Measurements from ENCODE around the gene EFCAB6.

Gene EFCAB6

DNA sequence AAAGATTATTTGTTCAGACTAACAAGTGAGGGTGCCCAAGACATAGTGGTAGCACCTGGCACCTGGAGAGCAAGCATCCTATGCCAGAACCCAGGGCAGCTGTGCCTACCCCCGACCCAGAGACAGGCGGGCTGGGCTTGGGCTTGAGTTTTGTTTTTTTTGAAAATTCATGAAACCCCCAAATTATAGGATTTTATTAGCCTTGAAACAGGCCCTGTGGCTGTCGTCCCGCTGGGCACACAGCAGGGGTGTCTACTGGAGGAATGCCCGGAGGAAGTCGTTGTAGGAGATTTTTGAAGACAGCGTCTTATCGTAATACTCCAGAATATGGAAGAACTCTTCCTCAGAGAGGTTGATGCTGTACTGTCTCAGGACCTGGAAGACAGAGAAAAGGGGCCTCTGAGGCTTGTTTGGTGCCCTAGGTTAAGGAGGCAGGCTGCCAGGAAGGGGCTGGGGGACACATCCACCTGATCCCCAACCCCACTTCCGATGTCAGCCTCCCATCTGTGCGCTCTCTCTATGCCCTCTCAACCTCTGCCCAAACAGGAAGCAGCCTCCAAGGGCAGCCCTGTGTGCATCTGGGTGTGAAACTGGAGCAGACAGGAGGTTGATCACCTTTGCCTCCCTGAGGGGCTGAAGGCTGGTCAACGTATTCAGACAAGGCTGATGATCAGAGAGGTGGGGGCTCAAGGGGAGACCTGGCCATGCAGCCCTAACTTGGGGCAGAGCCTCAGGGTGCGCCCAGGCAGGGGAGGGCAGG lies 283.3 kb downstream of the EFCAB6 start:
- no peak for DNase-seq (ENCODE audit: low read depth)

DNA sequence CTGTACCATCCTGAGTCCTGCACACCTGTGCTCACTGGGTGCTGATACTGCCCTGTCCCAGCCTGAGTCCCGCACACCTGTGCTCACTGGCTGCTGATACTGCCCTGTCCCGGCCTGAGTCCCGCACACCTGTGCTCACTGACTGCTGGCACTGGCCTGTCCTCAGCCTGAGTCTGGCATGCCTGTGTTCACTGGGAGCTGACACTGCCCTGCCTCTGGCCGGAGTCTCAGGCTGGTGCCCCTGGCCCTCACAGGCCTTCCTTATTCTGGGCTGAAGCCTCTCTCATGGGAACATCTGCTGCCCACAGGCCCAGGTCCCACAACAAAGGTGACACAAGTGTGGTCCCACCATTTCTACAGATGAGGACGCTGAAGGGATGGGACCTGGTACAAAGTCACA lies 285.2 kb downstream of the EFCAB6 start:
- no peak for DNase-seq (ENCODE audit: low read depth)

DNA sequence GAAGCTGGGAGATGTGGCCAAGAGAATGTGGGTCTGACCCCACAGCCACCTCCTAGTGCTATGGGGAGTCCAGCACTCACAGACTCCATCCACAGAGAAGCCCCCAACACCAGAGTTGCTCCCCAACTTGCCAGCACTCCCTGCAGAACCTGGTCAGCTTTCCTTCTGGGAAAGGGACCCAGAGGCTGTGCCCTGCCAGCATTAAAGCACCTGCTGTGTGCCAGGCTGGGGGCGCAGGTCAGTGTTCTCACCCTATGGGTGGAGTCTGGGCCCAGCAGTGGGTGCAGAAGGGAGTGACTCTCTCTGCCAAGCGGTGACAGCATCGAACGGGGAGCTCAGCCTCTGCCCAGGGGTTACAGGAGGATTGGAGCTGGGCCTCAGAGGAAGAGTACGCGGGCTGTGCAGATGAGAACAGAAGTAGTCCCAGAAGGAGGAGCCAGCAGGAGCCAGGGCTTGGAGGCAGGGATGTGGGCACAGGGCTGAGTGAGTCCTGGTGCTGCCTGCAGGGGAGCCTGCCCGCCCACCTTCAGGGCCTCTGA lies 285.9 kb downstream of the EFCAB6 start:
- no peak for DNase-seq (ENCODE audit: low read depth)

DNA sequence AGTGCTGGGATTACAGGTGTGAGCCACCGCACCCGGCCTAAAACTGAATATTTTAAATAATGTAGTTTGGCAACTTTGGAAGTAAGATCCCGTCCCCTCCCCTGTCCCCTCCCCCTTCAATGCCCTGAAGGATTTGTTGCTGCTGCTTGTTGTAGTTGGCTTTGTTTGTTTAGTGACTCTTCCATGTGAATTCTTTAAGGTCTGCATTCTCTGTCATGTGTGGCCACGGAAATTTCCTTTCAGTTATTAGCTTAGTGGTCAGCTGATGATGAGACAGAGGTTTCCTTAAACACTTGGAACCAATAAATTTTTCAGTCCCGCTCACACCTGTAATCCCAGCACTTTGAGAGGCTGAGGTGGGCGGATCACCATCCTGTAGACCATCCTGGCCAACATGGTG lies 290.4 kb downstream of the EFCAB6 start:
- DNase-seq (ENCODE audit: low read depth): no peak

DNA sequence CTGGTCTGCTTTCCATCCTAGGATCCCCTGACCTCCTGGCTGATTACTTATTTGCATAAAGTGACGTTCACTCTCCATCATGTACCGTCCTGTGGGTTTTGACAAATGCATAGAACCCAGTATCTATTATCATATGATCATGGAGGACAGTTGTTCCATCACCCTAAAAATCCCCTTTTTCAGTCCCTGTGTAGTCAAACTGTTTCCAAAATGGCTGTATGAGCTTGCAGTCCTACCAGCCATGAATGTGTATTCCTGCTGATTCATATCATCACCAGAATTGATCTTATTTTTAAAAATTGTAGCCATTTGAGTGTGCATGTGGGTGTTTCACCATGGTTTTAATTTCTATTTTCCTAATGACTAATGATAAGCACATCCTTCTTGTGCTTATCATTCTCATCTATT lies 291.5 kb downstream of the EFCAB6 start:
- no peak for DNase-seq (ENCODE audit: low read depth)

DNA sequence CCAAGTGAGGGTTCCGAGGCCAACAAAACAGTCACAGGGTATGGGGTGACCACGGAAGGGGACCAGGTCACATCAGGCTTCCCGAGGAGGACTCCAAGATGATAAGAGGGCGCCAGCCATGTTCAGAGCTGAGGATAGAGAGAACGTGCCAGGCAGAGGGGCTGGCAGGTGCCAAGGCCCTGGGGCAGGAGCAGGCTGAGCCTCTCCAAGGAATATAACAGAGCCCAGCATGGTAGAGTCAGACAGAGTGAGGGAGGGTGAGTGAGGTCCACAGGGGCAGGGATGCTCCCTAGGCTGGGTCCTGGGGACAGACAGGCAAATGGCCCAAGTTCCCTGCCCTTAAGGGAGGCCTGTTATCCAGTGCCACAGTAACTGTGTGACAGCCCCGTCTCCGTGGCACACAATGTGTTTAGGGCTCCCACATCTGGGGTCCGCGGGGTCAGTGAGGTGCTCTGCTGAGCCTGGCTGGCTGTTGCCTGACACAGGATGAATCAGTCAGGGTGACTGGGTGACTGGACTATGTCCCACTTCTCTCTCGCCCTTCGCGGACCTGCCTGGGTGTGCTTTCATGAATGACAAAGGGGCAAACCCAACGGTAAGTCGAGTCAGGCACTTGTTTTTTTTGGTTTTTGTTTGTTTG lies 295.0 kb downstream of the EFCAB6 start:
- DNase-seq (ENCODE audit: low read depth): no peak

DNA sequence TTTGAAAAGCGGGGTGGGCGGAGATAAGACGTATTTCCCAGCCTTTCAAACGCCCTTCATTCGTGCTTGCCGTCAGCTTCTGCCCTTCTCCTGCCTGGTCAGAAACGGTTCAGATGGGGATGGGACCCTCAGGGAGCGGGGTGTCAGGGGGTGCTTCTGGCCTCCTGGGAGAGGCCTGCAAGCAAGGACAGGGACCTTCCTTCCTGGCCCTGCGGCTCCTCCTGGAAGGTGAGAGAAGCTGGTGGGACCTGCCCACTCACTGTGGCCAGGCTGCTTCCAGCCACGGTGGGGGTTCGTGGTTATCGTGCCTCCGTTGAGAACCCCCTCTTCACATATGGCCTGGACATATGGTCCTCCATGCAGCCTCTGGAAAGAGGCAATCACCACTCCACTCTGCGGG lies 295.7 kb downstream of the EFCAB6 start:
- DNase-seq (ENCODE audit: low read depth): no peak

DNA sequence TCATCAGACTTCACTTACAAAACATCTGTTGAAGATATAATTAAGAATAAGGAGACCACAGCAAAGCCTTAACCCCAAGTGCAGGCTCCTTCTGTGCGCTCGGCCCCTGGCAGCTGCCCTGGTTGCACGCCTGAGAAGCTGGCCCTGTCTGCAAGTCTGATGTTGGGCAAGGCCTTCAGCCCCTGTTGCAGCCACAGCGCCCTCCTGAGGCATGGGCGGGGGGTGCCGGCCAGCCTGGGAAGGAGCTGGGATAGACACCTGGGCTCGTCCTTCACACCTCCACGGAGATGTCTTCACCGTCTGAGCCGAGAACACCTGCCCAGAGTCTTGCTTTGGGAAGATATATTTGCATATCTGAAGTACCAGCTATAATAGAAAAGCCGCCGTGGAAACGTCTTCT lies 296.2 kb downstream of the EFCAB6 start:
- DNase-seq (ENCODE audit: low read depth): no peak

DNA sequence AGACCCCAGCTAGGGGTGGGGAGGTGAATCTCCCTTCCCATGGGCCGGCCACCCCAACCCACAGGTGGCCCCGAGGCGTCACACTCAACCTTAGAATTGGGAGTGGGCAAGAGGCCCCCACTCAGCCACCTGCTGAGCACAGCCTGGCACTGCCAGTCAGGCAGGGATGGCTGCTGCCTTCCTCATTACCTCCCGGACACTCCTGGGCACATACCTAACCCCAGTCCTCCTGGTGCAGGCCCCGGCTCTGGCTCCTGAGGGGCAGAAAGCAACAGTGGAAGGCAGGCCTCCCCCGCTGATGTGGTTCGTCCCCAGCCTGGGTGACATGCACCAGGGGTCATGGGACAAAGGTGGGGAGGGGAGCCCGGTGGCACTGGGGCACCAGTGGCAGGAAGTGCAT lies 296.7 kb downstream of the EFCAB6 start:
- no peak for DNase-seq (ENCODE audit: low read depth)

DNA sequence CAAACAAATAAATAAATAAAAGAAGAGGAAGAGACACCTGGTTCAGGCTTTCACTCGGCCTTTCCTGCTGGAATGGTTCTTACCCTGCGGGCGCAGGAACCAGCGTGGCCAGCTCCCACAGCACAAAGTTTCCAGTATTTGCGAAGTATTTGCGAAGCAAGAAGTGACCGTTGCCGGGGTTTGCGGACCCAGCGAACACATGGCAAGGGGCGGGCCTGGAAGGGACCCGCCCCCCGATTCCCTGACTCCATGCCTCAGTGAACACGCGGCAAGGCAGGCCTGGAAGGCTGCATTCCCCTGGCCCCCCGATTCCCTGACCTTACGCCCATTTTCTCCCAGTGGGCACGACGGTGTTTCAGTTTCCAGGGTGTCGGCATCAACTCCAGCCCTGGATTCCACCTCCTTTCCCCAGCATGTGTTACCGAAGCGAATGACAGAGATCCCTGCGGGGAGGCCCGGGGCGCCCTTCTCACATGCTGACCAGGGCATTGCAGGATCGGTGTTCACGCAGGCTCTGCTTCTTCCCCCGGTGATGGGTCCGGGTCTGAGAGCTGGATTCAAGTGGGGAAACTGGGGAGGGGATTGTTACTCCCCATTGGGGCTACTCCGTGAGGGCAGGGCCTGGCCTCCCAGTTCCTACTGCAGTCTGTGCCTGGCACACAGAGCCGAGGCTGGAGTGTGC lies 297.5 kb downstream of the EFCAB6 start:
- DNase-seq (ENCODE audit: low read depth): no peak

DNA sequence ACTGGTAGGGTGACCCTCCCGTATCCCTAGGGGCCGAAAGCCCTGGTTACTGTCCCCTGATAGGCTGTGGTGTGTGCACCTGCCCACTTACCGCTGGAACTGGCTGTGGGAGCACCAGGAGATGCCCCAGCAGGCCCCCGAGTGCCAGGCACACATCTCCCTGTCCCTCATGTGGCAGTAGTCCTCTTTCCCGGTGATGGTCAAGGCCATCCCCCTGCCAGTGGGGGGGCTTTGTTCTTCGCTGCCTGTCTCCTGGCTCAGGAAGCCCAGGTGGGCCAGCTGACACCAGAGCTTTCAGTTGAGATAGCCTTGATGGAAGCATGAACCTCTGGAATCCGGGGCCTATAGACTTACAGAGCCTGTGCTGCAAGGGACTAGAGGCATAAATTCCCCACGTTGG lies 299.8 kb downstream of the EFCAB6 start:
- DNase-seq (ENCODE audit: low read depth): no peak

DNA sequence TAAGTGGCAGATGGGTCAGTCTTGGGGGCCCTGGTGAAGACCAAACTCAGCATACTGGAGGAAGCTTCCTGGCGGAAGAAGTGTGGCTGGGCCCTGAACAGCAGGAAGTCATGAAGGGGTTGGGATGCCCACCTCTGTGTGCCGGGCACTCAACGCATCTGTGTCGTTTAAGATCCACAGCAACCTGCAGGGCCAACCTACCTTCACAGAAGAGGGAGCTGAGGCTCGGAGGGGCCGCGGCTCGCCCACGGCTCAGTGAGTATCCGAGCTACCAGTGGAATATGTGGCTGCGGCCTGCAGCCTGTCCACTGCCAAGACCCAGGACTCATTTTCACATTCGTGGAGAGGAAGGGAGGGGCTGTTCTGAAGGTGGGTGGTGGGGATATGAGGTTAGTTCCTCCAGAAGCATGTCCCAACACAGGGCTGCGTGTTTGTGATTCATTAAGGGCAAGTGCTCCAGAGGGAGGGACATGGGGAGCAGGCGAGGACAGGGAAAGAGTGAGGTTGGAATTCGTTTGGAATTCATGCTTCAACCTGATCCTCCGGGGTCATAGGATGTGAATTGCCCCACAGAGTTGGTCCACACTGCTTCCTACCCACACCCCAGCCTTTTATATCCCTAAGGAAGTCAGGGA lies 300.7 kb downstream of the EFCAB6 start:
- no peak for DNase-seq (ENCODE audit: low read depth)

DNA sequence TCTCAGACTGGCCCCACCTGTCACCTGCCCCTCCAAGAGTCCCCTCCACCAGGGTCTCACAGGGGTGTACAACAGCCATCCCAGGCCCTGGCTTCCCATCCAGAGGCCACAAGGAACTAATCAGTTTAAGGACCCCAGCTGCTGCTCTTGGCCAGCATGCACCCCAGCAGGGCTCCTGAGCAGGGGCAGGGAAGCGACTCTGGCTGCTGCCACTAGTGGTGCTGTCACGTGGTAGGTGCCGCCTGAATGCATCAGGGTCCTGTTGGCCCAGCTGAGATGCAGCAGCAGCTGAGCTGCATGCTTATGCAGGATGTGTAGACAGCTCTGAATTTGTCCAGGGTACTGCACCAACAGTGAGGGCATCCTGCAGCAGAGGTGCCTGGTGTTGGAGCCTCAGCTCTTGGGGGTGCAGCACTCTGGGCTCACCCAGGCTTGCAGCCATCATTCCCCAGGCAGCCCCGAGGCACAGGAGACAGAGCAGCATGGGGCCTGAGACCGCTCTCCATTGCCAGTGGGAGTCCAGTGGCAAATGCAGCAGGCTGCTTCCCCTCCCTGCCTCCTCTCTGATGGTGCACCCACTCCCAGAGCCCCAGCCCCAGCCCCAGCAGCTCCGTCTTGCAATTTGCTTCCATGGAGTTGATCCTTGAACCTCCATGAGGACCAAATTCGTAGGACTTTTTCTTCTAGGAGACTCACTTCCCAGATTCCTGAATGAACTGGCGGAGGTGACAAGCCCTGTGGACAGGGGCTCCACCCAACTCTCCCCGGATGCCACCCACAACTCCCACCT lies 301.6 kb downstream of the EFCAB6 start:
- DNase-seq (ENCODE audit: low read depth): no peak

DNA sequence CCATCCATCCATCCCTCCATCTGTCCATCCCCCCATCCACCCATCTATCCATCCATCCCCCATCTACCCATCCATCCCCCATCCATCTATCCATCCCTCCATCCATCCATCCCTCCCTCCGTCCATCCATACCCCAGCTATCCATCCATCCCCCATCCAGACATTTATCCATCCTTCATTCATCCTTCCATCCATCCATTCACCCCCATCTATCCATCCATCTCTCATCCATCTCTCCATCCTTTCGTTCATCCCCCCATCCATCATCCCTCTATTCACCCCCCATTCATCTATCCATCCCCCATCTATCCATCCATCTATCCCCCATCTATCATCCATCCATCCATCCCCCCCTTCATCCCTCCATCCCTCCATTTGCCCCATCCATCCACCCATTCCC lies 302.8 kb downstream of the EFCAB6 start:
- DNase-seq (ENCODE audit: low read depth): no peak

DNA sequence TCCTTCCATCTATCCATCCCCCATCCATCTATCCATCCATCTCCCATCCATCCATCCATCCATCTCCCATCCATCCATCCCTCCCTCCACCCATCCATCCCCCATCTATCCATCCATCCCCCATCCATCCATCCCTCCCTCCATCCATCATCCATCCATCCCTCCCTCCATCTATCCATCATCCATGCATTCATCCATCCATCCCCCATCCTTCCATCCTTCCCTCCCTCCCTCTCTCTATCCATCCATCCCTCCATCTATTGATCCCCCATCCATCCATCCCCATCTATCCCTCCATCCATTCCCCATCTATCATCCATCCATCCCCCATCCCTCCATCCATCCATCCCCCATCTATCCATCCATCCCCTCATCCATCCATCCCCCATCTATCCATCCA lies 303.6 kb downstream of the EFCAB6 start:
- no peak for DNase-seq (ENCODE audit: low read depth)

DNA sequence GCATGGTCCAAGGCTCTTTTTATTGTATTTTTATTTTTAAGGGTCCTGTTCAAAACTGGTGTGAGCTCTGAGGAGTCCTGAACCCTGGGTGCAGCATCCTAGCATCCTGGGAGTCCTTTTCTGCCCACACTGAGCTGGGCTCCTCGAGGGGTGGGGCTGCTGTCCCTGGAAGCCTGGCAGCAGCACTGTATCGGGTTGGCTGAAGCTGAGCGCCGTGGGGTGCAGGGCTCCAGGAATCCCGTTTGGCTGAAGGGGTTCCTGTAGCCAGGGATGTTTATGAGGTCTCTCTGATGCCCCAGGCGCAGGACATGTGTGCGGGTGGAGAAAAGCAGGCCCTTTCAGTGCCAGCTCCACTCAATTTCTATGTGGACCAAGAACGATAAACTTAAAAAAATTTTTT lies 304.9 kb downstream of the EFCAB6 start:
- no peak for DNase-seq (ENCODE audit: low read depth)

DNA sequence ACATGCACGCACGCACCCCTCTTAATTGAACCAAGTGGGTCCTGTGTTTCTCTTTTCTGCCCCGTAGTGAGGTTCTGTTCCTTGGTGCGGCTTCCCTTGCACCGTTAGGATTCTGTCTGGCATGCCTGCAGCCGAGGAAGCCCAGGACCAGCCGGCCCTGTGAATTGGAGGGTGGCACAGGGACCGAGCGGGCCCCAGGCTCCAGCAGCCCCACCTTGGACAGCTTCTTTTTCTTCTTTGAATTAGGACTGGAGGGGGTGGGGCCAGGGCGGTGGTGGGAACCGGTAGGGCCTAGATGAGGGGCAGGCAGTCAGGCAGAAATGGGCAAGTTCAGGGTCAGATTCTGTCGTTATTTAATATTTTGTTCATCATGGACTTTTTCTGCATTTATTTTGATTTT lies 305.6 kb downstream of the EFCAB6 start:
- no peak for DNase-seq (ENCODE audit: low read depth)

DNA sequence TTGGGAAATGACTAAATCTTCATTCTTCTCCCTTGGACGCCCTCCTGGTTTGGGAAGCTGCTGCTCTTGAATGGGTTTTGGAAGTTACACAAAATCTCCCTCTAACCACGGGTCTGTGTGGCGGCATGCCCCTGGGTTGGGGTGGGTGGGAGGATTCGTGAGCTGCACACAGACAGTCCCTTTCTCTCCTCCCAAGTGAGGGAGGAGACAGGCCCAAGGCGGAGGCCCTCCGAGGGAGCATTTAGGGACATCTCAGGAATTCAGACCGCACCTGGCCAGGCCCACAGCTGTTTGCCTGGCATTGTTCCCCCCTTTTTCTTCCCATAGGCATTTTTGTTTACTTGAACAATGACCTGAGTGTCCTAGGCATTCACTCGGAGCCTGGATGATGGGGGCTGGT lies 306.2 kb downstream of the EFCAB6 start:
- no peak for DNase-seq (ENCODE audit: low read depth)

DNA sequence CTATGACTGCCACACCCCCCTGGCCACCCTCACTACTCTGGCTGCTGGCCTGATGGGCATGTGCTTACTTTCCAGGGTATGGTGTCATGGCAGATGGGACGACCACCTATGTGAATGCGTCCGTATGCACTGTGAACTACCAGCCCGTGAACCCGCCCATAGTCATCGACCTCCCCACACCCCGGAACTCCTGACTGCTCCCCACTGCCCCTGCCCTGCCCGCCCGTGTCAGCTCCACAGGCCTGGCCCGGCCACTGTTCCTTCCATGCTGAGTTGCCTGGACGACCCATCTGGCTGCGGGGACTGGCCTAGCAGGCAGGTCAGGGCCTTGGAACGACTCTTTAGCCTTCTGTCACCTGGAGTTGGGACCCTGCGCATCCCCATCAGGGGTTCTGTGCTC lies 306.7 kb downstream of the EFCAB6 start:
- DNase-seq (ENCODE audit: low read depth): no peak

DNA sequence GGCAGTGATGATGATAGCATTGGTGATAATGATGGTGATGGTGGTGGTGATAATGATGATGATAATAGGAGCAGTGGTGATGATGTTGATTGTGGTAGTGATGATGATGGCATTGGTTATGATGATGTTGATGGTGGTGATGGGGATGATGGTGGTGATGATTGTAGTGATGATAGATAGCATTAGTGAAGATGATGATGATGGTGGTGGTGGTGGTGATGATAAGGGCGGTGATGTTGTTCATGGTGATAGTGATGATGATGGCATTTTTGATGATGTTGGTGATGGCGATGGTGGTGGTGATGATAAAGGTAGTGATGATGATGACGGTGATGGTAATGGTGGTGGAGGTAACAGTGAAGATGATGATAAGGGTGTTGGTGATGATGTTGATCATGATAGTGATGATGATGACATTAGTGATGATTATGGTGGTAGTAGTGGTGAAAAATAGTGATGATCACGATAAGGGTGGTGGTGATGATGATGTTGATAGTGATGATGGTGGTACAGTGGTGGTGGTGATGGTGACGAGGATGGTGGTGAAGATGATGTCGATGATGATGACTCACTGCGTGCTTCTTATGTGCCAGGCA lies 307.3 kb downstream of the EFCAB6 start:
- DNase-seq (ENCODE audit: low read depth): no peak

DNA sequence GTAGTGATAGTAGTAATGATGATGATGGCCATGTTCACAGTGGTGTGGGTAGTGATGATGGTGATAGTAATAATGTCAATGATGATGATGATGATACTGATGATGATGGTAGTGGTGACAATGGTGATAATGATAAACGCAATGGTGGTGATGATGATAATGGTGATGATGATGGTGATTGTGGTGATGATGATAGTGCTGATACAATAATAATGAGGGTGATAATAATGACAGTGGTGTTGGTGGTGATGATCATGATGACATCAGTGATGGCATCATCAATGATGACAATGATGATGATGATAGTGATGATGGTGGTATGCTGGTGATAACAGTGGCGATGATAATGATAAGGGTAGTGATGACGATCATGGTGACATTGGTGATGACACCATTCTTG lies 308.0 kb downstream of the EFCAB6 start:
- DNase-seq (ENCODE audit: low read depth): no peak
